ENCODE measurements around the gene MT1HL1. TPM values are rescaled to one million over a fixed set of nuclear protein-coding genes. Genes with fewer than 3 reads are reported as not detected.

The MT1HL1 gene
- total and polyA plus RNA-seq, 2 of the 8 experiments (the other 6 are each of a cell fraction or from before 2014, with no cell fraction given): not detected

DNA sequence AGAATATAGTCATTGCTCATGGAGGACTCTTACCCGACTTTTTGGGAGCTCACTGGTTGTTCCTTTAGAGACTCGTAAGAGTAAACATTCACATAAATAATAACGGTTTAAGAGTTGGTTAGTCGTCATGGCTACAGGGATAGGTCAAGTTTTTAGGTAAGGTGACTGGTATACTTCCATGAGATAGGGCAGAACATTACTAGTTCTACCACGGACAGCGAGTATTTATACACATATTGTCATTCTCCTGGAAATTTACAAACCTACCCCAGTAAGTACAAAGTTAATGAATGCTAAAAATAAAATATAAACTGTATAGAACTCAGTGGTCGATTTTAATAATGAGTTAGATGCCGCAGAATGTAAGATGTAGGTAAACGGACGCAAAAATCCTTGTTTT, 36.6 kb upstream of the MT1HL1 start (continued):
- TF ChIP-seq CTBP2 (IDR thresholded peaks at IDR 0.05; ENCODE audit: borderline replicate concordance, insufficient read depth, insufficient read length, low read length): no peak
- TF ChIP-seq BCL11A (IDR thresholded peaks at IDR 0.05; ENCODE audit: low read depth in 2 of 2, low read length in 2 of 2): no peak
